ENCODE data around the gene DGKH.
"Not testable (repeated sequence)": the region's sequence is repeated elsewhere in the genome, so short reads cannot be mapped to it uniquely, and the experiment has no call there.

DGKH gene

GRCh38 chr13:42216422-42216735 is 167.9 kb downstream of the DGKH start:
- FAIRE-seq (no peak), DNase-seq (ENCODE audit: extremely low spot score, insufficient read length, low read depth) (no peak)

GRCh38 chr13:42218576-42218975 is 170.1 kb downstream of the DGKH start:
- no peak for DNase-seq (ENCODE audit: extremely low spot score, insufficient read length, low read depth)
- no peak for FAIRE-seq

GRCh38 chr13:42219051-42219450 is 170.6 kb downstream of the DGKH start:
- DNase-seq (ENCODE audit: extremely low spot score, insufficient read length, low read depth) (no peak), FAIRE-seq (no peak)

GRCh38 chr13:42219876-42220275 is 171.4 kb downstream of the DGKH start:
- no peak for FAIRE-seq
- no peak for DNase-seq (ENCODE audit: extremely low spot score, insufficient read length, low read depth)

GRCh38 chr13:42221121-42221765 is 172.8 kb downstream of the DGKH start:
- DNase-seq (ENCODE audit: extremely low spot score, insufficient read length, low read depth), result no peak
- peak; percentile 18 for FAIRE-seq

GRCh38 chr13:42223681-42224080 is 175.2 kb downstream of the DGKH start:
- FAIRE-seq (no peak), DNase-seq (ENCODE audit: extremely low spot score, insufficient read length, low read depth) (no peak)

- FAIRE-seq (no peak), DNase-seq (ENCODE audit: extremely low spot score, insufficient read length, low read depth) (no peak)
These were observed 176.6 kb downstream of the DGKH start for GRCh38 chr13:42225051-42225450.

GRCh38 chr13:42226759-42227158 is 178.3 kb downstream of the DGKH start:
- FAIRE-seq; DNase-seq (ENCODE audit: extremely low spot score, insufficient read length, low read depth): not testable (repeated sequence)

GRCh38 chr13:42228527-42228926 is 180.1 kb downstream of the DGKH start:
- no peak for DNase-seq (ENCODE audit: extremely low spot score, insufficient read length, low read depth)
- peak; percentile 31 for FAIRE-seq

GRCh38 chr13:42229287-42229686 is 180.8 kb downstream of the DGKH start:
- no peak for DNase-seq (ENCODE audit: extremely low spot score, insufficient read length, low read depth)

GRCh38 chr13:42232671-42233070 is 184.2 kb downstream of the DGKH start:
- FAIRE-seq, result no peak

More at GRCh38 chr13:42229287-42229686, 180.8 kb downstream of the DGKH start:
- no peak for FAIRE-seq

GRCh38 chr13:42233726-42234125 is 185.3 kb downstream of the DGKH start:
- FAIRE-seq (no peak), DNase-seq (ENCODE audit: extremely low spot score, insufficient read length, low read depth) (no peak)

More at GRCh38 chr13:42232671-42233070, 184.2 kb downstream of the DGKH start:
- DNase-seq (ENCODE audit: extremely low spot score, insufficient read length, low read depth), result no peak

- DNase-seq (ENCODE audit: extremely low spot score, insufficient read length, low read depth) (no peak), FAIRE-seq (no peak)
These were observed 190.7 kb downstream of the DGKH start for GRCh38 chr13:42239161-42239560.

- DNase-seq (ENCODE audit: extremely low spot score, insufficient read length, low read depth), result no peak
- no peak for FAIRE-seq
These were observed 191.2 kb downstream of the DGKH start for GRCh38 chr13:42239644-42240043.

- DNase-seq (ENCODE audit: extremely low spot score, insufficient read length, low read depth) (no peak), FAIRE-seq (no peak)
These were observed 198.1 kb downstream of the DGKH start for GRCh38 chr13:42246541-42246940.

GRCh38 chr13:42247883-42248282 is 199.4 kb downstream of the DGKH start:
- DNase-seq (ENCODE audit: extremely low spot score, insufficient read length, low read depth), result no peak
- FAIRE-seq, result no peak

- DNase-seq (ENCODE audit: extremely low spot score, insufficient read length, low read depth) (no peak), FAIRE-seq (no peak)
These were observed 207.4 kb downstream of the DGKH start for GRCh38 chr13:42255886-42256285.

- no peak for DNase-seq (ENCODE audit: extremely low spot score, insufficient read length, low read depth)
- FAIRE-seq, result no peak
These were observed 210.3 kb downstream of the DGKH start for GRCh38 chr13:42258747-42259146.

GRCh38 chr13:42259515-42259914 is 211.1 kb downstream of the DGKH start:
- no peak for FAIRE-seq
- no peak for DNase-seq (ENCODE audit: extremely low spot score, insufficient read length, low read depth)

GRCh38 chr13:42260903-42261654 is 212.6 kb downstream of the DGKH start:
- DNase-seq (ENCODE audit: extremely low spot score, insufficient read length, low read depth), result no peak
- no peak for FAIRE-seq

GRCh38 chr13:42266473-42266872 is 218.0 kb downstream of the DGKH start:
- FAIRE-seq (no peak), DNase-seq (ENCODE audit: extremely low spot score, insufficient read length, low read depth) (no peak)
